NCI-H526 treated with DMSO at 0.1 percent for 48 hours (cell line): ENCODE measurements around the gene VCPKMT.

ENCODE experiments used
- DNase-seq: peaks from one replicate; lab custom pipeline; 2025; lab: John Stamatoyannopoulos, UW

The VCPKMT gene

DNA sequence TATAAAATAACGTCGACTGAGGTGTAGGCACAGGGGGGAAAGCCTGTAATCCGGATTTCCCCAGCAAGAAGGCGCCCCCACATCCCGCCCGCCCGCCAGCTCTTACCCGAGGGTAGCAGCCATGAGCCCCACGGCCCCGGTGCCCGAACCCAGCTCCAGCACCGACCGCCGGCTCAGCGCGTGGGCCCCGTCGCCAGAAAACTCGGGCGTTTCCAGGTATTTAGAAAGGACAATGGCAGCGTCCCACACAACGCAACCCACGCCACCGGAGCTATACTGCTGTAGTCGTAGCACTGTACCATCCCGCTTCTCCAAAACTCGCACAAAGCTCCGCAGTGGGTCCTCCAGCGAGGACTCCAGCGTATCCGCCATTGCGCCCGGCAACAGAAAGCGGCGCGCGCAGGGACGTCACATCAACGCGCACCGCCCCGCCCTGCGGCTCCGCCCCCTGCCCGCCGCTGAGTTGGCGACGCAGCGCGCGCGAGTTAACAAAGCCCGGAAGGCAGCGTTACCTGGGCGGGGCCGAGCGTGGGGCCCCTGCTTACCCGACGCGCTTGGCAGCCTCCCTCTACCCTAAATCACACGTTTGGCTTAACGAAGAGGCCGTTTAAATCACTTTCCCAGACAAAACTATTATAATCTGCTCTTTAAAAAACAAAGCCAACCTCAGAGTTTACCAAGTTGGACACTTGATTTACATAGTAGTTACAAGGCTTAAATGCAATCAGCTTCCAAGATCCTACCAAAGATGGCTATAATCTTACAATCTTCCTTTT, at the start of gene VCPKMT:
VCPKMT (minus strand) TSS at position 392 of the 776 bp plus-strand sequence; CDS start at position 372, 20 bp downstream.
- peak; percentile 73 for DNase-seq

DNA sequence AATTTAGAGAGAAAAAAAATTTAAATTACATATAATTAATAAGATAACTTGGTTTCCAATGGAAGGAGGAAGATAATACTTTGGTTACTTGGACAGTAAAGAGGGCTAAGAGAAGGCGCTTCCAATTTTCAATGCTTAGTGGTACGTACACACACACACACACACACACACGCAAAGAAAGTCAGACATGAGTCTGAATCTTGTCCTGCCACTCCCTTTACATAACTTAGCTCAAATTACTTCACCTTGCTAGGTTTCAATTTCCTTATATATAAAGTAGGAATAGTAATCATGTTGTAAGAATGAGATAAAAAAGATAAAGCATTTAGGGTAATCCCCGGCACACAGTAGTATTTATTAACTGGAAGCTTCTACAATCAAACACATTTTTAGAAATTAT, 39.7 kb upstream of the VCPKMT start:
- no peak for DNase-seq

GRCh38 chr14:50148799-50149198, 32.4 kb upstream of the VCPKMT start:
- no peak for DNase-seq

DNA sequence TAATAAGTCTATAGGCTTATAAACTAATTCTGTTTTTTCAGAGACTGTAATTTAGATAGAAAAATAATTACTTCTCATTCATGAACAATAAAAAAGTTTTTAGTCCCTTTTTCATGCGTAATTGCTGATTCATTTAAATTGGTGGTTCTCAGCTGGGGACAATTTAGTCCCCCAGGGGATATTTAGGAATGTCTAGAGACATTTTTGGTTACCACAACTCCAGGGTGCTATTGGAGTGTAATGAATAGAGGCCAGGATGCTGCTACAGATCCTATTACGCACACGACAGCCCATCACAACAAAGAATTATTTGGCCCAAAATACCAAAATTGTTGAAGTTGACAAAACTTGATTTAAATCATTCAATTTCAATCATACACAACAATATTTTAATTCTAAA, 22.8 kb upstream of the VCPKMT start:
- no peak for DNase-seq

DNA sequence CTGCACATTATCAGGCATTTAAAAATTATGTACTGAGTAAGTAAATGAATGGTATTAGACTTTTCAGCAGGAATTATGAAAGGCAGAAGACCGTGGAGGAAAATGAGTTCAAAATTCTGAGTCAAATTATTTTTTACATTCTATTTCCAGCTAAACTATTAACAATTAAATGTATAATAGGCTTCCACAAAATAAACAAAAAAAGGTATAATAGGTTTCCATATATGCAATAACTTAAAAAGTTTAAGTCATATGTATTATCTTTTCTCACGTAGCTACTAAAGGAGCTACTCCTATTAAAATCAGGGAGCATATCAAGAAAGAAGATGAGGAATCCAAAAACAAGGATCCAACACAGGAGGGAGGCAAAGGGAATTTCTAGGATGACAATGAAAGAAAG, 11.4 kb upstream of the VCPKMT start:
- DNase-seq: no peak

- DNase-seq: no peak
Measured at GRCh38 chr14:50123062-50123461, 6.7 kb upstream of the VCPKMT start.

- DNase-seq: no peak
Measured at GRCh38 chr14:50122291-50122690, 5.9 kb upstream of the VCPKMT start.

DNA sequence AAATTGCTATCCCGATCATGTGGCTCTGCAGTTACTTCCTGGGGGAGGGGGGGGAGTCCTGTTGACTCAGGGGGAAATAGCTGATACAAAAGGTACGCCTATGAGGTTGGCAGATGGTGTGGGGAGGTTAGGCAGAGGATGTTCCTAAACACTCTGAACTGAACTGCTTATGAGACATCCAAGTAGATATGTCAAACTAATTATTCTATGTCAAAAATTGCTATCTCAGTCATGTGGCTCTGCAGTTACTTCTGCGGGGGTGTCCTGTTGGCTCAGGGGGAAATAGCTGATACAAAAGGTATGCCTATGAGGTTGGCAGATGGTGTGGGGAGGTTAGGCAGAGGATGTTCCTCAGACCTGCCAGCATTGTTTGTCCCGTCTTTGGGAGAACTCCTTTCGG, 5.1 kb upstream of the VCPKMT start:
- no peak for DNase-seq

DNA sequence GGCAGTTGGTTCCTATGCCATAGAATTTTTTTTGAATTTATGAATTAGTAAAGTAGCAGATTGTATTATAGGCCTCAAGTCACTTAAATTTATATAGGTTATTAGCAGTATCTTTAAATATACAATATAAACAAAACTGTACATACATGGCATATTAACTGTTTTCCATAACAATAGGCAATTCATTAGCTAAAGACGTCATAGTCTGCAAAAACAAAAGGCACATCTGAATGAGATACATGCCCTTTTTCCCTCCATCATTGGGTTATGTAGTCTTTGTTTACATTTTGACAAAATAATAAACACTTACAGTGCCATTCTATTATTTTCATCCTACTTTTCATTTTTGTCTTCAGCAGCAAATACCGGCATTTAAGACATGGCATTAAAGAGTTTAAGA, 1.1 kb upstream of the VCPKMT start:
- no peak for DNase-seq

DNA sequence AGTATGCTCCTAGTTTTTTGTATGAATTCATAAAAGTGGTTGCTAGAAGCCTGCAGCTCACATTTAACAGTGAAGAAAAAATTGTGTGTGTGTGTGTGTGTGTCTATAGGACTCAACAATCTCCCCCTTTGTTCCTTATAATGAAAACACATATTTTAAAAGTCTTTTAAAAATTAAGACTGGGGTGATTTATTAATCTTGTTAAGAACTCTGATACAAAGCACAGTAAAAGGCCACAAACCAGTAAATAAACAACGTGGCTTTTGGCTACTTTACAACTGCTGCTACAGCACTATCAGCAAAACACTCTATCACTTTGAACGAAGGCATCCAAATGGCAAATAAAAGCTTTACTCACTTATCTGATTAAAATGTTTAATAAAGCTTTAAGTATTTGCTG, 594 bp upstream of the VCPKMT start:
- DNase-seq: no peak

DNA sequence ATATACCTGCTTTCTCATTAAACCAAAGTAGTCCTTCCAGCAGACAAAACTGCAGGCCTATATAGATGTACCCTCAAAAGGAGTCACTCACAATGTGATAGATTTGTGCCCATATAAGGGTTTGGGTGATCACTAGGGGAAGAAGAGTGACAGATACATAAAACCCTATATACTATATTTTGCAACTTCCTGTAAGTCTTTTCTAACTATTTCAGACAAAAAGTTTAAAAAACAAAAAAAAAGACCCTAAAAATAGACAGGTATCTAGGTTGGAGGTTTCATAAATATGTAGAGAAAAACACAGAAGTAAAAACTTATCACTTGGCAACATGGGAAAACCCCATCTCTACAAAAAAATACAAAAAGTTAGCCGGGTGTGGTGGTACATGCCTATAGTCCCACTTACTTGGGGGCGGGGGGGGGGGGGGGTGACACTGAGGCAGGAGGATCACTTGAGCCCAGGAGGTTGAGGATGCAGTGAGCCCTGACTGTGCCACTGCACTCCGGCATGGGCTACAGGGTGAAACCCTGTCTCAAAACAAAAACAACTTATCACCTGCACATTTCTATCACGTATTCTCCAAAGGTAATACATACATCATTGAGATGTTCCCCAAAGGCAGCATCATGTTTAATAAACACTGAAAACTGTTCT, 2.9 kb downstream of the VCPKMT start:
- DNase-seq: no peak

DNA sequence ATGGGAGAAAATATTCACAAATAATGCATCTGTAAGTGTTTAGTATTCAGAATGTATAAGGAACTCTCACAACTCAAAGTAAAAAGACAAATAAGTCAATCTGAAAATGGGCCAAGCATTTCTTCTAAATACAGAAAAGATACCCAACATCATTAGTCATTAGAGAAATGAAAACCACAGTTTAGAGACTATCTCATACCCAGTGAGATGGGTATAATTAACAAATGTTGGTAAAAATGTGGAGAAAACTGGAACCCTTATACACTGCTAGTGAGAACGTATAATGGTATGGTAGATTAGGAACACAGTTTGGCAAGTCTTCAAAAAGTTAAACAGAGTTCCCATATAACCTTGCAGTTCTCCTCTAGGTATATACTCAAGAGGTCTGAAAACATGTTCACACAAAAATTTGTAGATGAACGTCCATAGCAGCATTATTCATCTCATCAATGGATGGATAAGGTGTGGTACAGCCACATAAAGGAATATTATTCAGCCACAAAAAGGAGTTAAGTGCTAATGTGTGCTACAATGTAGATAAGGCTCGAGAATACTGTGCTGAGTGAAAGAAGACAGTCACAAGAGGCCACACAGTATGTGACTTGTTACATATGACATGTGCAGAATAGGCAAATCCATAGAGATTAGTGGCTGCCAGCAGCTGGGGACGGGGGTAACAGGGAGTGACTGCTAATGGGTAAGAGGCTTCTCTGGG, 5.9 kb downstream of the VCPKMT start:
- no peak for DNase-seq

DNA sequence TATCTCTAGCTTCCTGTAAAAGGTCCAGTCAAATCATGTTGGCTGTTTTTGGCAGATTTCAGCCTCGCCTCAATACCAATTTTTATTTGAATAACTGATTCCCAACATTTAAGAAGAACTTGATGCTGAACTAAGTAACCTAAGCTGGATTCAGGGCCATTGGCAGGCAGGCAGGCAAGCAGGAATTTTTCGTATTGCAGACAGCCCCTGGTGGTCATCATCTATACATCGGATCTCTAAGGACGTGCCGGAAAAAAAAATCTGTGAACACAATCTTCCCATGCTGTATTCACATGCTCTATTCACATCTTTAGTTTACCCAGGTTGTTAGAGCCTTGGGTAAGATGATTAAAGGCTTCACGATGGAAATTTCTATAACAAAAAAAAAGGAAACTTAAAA, 7.0 kb downstream of the VCPKMT start:
- DNase-seq: no peak

- DNase-seq: no peak
Measured at GRCh38 chr14:50107850-50108249, 8.5 kb downstream of the VCPKMT start.

GRCh38 chr14:50106178-50106577, 10.2 kb downstream of the VCPKMT start:
- no peak for DNase-seq

- DNase-seq: no peak
Measured at GRCh38 chr14:50103558-50103957, 12.8 kb downstream of the VCPKMT start.

- no peak for DNase-seq
Measured at GRCh38 chr14:50101417-50101816, 15.0 kb downstream of the VCPKMT start.

GRCh38 chr14:50100805-50101204, 15.6 kb downstream of the VCPKMT start:
- DNase-seq: no peak

GRCh38 chr14:50099335-50099734, 17.0 kb downstream of the VCPKMT start:
- DNase-seq: no peak

DNA sequence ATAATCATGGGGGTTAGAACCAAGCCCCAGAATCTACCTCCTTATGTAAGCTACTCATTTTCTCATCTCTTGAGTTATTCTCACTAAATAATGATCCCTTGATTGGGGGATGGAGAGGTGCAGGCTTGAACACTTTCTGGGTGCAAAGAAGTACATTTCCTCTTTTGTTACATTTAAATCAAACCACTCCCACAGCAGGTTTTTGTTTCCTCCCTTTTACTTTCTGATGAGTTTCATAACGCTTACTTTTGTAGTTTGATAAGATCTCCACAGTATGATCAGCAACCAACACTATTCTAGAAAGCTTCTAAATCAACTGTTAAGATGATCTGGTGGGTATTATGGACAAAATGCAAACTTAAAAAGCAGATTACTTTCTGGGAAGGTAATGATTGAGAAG, 20.5 kb downstream of the VCPKMT start:
- DNase-seq: no peak

DNA sequence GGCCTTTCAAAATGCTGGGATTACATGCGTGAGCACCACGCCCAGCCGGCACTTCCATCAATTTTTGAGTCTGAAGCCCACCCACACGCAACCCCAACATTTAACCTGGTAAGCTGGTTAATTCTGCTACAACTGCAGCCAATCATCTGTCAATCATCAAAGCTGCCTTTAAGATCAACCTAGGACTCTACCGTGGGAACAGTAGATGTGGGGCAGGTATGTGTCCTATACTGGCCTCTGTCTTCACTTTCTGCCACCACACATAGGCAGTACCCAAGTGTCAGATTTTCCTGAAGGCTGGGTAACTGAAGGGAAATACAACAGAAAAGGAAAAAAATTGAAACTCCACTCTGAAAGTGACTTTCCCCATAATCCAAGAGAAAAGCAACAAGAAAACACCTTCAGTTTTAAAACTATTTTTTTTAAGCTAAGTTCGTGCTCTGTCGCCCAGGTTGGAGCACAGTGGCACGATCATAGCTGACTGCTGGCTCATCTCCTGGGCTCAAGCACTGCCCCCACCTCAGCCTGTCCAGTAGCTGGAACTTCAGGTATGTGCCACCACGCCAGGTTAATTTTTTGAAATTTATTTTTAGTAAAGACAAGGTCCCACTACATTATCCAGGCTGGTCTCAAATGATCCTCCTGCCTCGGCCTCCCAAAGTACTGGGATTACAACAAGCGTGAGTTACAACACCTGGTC, 22.2 kb downstream of the VCPKMT start:
- DNase-seq: no peak

GRCh38 chr14:50093496-50093895, 22.9 kb downstream of the VCPKMT start:
- no peak for DNase-seq
